HCT116 (cell line): ENCODE results near the gene SF1. TPM values are rescaled to one million over a fixed set of nuclear protein-coding genes. Genes with fewer than 3 reads are reported as not detected.
A peak's percentile ranks its signal among the peaks of the same experiment; 100 is the strongest.

Source experiments
- ATAC-seq: fragments of 200-7000 bp; cut with Tn5 transposase; 2 replicates; pipeline ENCODE4 v1.9.1; 2020; ENCODE audit warnings: mild to moderate bottlenecking, moderate library complexity
- BruUV-seq: library from RNA; stranded (reverse); fragments of 400-500 nt; replicated peaks from 2 replicates; lab custom pipeline; 2021; lab: Mats Ljungman, UMichigan
- CTCF ChIA-PET: fragments of 300-600 bp; sonication (Branson Sonifier 250); formaldehyde crosslinking; loops from one replicate; lab custom pipeline; 2021; ENCODE audit warnings: antibody characterized with exemption; lab: Charles Lee
- POLR2A ChIA-PET: fragments of 300-600, 350-600 bp; sonication (Branson Sonifier 250); formaldehyde crosslinking; loops from one replicate; lab custom pipeline; 2021; ENCODE audit warnings: antibody characterized with exemption; lab: Charles Lee
- RAD21 ChIA-PET, 2 experiments: fragments of 300-600 bp; sonication (Branson Sonifier 250); formaldehyde crosslinking; loops; one replicate each; lab custom pipeline; 2023; ENCODE audit warnings: low total read pairs in 2 of 2; ENCODE audit not compliant: uncharacterized antibody in 2 of 2, unreplicated experiment in 2 of 2, low non-redundant PET in 1 of 2; lab: Charles Lee
- DNase-seq: peaks from one replicate; pipeline ENCODE4 v3.0.0-alpha.2; 2010; ENCODE audit warnings: low read depth, low spot score
- H2AFZ ChIP-seq: fragments of 200-600 bp; shearing (Covaris generic), sonication (generic); 2 replicates; pipeline ENCODE4 v1.6.1; 2017; ENCODE audit warnings: low read depth, mixed run types, mixed read lengths, antibody characterized with exemption, low read length; ENCODE audit not compliant: poor library complexity, severe bottlenecking
- H3K27ac ChIP-seq: 2 replicates; pipeline ENCODE4 v1.5.1; 2012; ENCODE audit warnings: low read depth, low read length
- H3K27me3 ChIP-seq: fragments of 200-600 bp; sonication (generic); 2 replicates; pipeline ENCODE4 v1.6.1; 2016; ENCODE audit warnings: mixed run types, low read length, mixed read lengths; ENCODE audit not compliant: insufficient read depth
- H3K36me3 ChIP-seq, 2 experiments: fragments of 200-500 bp in 1 of 2; fragments of 200-600 bp in 1 of 2; sonication (Bioruptor generic) in 1 of 2; sonication (generic) in 1 of 2; 2 replicates each; pipeline versions ENCODE4 v1.5.1 to v1.6.1; 2014 to 2016; ENCODE audit warnings: low read length in 2 of 2, inconsistent platforms in 1 of 2, mixed read lengths in 1 of 2, mixed run types in 1 of 2; ENCODE audit not compliant: insufficient read depth in 2 of 2, control insufficient read depth in 1 of 2
- H3K4me1 ChIP-seq, 2 experiments: fragments of 200-600 bp in 1 of 2; sonication (generic) in 1 of 2; 2 replicates each; pipeline versions ENCODE4 v1.5.1 to v1.6.1; 2012 to 2017; ENCODE audit warnings: low read length in 2 of 2, inconsistent platforms in 1 of 2, mild to moderate bottlenecking in 1 of 2, mixed read lengths in 1 of 2, mixed run types in 1 of 2, moderate library complexity in 1 of 2; ENCODE audit not compliant: insufficient read depth in 2 of 2, control insufficient read depth in 1 of 2
- H3K4me2 ChIP-seq: fragments of 200-600 bp; sonication (generic); 2 replicates; pipeline ENCODE4 v1.6.1; 2017; ENCODE audit warnings: mixed run types, low read length, mixed read lengths
- H3K4me3 ChIP-seq, 2 experiments: fragments of 200-600 bp in 1 of 2; sonication (generic) in 1 of 2; replicated peaks in 1 of 2; 2 replicates each; pipeline ENCODE4 v1.5.1; 2011 to 2016; ENCODE audit warnings: low read length in 2 of 2, control low read depth in 1 of 2, low read depth in 1 of 2, mild to moderate bottlenecking in 1 of 2, mixed read lengths in 1 of 2, mixed run types in 1 of 2
- H3K79me2 ChIP-seq: fragments of 200-600 bp; sonication (generic); 2 replicates; pipeline ENCODE4 v1.6.1; 2017; ENCODE audit warnings: mild to moderate bottlenecking, mixed run types, low read length, moderate library complexity, mixed read lengths; ENCODE audit not compliant: insufficient read depth
- H3K9ac ChIP-seq: fragments of 200-600 bp; sonication (generic); 2 replicates; pipeline ENCODE4 v1.6.1; 2016; ENCODE audit warnings: low read length, mixed read lengths
- H3K9me2 ChIP-seq: fragments of 200-600 bp; sonication (generic), shearing (Covaris generic); 2 replicates; pipeline ENCODE4 v1.6.1; 2017; ENCODE audit warnings: mixed run types, mild to moderate bottlenecking, moderate library complexity; ENCODE audit not compliant: insufficient read depth
- H3K9me3 ChIP-seq, 2 experiments: fragments of 200-500 bp in 1 of 2; fragments of 200-600 bp in 1 of 2; sonication (Bioruptor generic) in 1 of 2; sonication (generic) in 1 of 2; 2 replicates each; pipeline ENCODE4 v1.6.1; 2014 to 2017; ENCODE audit warnings: low read length in 2 of 2, mixed read lengths in 2 of 2, inconsistent platforms in 1 of 2, low read depth in 1 of 2, mild to moderate bottlenecking in 1 of 2, mixed run types in 1 of 2, moderate library complexity in 1 of 2; ENCODE audit not compliant: control insufficient read depth in 1 of 2, insufficient read depth in 1 of 2
- H4K20me1 ChIP-seq: fragments of 200-600 bp; sonication (generic), shearing (Covaris generic); 2 replicates; pipeline ENCODE4 v1.6.1; 2017; ENCODE audit warnings: mixed run types, mild to moderate bottlenecking, moderate library complexity; ENCODE audit not compliant: insufficient read depth
- ATF3 ChIP-seq: IDR thresholded peaks from 2 replicates; pipeline ENCODE4 v1.6.1; 2012
- CEBPB ChIP-seq: IDR thresholded peaks from 2 replicates; pipeline ENCODE4 v1.6.1; 2012; ENCODE audit warnings: low read depth
- EGR1 ChIP-seq: IDR thresholded peaks from 2 replicates; pipeline ENCODE4 v1.6.1; 2012; ENCODE audit warnings: low read depth
- EZH2 ChIP-seq: fragments of 200-600 bp; sonication (generic); IDR thresholded peaks from 2 replicates; pipeline ENCODE4 v1.6.1; 2017; ENCODE audit warnings: antibody characterized with exemption, mixed run types
- EZH2phosphoT487 ChIP-seq: fragments of 200-600 bp; IDR thresholded peaks from 2 replicates; pipeline ENCODE4 v1.6.1; 2018; ENCODE audit warnings: antibody characterized with exemption, borderline replicate concordance
- FOSL1 ChIP-seq: IDR thresholded peaks from 2 replicates; pipeline ENCODE4 v1.6.1; 2012; ENCODE audit warnings: low read depth
- JUND ChIP-seq: IDR thresholded peaks from 2 replicates; pipeline ENCODE4 v1.6.1; 2012
- MAX ChIP-seq: IDR thresholded peaks from 2 replicates; pipeline ENCODE4 v1.6.1; 2012
- POLR2A ChIP-seq: IDR thresholded peaks from 2 replicates; pipeline ENCODE4 v1.7.0; 2011; ENCODE audit warnings: borderline replicate concordance; ENCODE audit not compliant: insufficient read depth, insufficient read length; ENCODE audit errors: extremely low read depth
- POLR2AphosphoS5 ChIP-seq: IDR thresholded peaks from 2 replicates; pipeline ENCODE4 v1.6.1; 2011; ENCODE audit warnings: mild to moderate bottlenecking, low read depth, low read length, moderate library complexity
- RAD21 ChIP-seq: IDR thresholded peaks from 2 replicates; pipeline ENCODE4 v1.6.1; 2012; ENCODE audit warnings: low read depth, mild to moderate bottlenecking
- REST ChIP-seq: IDR thresholded peaks from 2 replicates; pipeline ENCODE4 v1.6.1; 2012; ENCODE audit warnings: low read depth
- SIN3A ChIP-seq: IDR thresholded peaks from 2 replicates; pipeline ENCODE4 v1.6.1; 2012; ENCODE audit warnings: low read depth
- SRF ChIP-seq: IDR thresholded peaks from 2 replicates; pipeline ENCODE4 v1.6.1; 2012; ENCODE audit warnings: low read depth
- TCF7L2 ChIP-seq: IDR thresholded peaks from 2 replicates; pipeline ENCODE4 v1.7.0; 2011; ENCODE audit warnings: borderline replicate concordance, inconsistent platforms; ENCODE audit not compliant: insufficient read depth, insufficient read length; ENCODE audit errors: extremely low read depth
- ZFX ChIP-seq: fragments of 450-650 bp; IDR thresholded peaks from 2 replicates; pipeline ENCODE4 v1.6.1; 2017
- ZNF274 ChIP-seq: fragments of 200-500 bp; sonication (Bioruptor generic); IDR thresholded peaks from 2 replicates; pipeline ENCODE4 v1.6.1; 2014; ENCODE audit warnings: mild to moderate bottlenecking, low read depth, low read length, inconsistent platforms
- intact Hi-C: fragments of 100-400 bp; cut with micrococcal nuclease; formaldehyde crosslinking; loops from 2 replicates; pipeline ENCODE4 v1.10.0; 2022
- total RNA-seq: library from RNA; stranded (reverse); gene quantifications from one replicate; pipeline ENCODE4 v1.2.1, GENCODE V29; 2021; ENCODE audit not compliant: unreplicated experiment

Gene SF1
- total RNA-seq, 1 experiment from 2014 or later: 403 TPM

GRCh38 chr11:64739871-64740270 is 38.5 kb downstream of the SF1 start:
- no peaks in the 10 kb centered on the region for H3K36me3 ChIP-seq
- H3K9ac ChIP-seq: no peak overlapping the region
- TF ChIP-seq JUND (no peak), SIN3A (no peak)
- H3K79me2 ChIP-seq: no peaks in the 10 kb centered on the region
- no peak overlapping the region for H2AFZ ChIP-seq
- intact Hi-C loops: loop anchor here (5.0 kb wide), 1 partner anchor 188 kb away; no protein-coding TSS in a partner anchor
- no peaks in the 10 kb centered on the region for H4K20me1 ChIP-seq
- ChIA-PET CTCF (interaction anchor here (1.4 kb wide), 1 partner anchor 383 kb away, joined by 3 read pairs; no protein-coding TSS in a partner anchor), POLR2A (no interaction called here), RAD21 (no interaction called here)
- H3K4me2 ChIP-seq: no peak overlapping the region
- no peak for ATAC-seq
- H3K4me3 ChIP-seq: no peak overlapping the region
- H3K4me1 ChIP-seq: peaks cover 13 to 36% of the 10 kb centered on the region in 2 experiments
- H3K9me3 ChIP-seq: no peaks in the 10 kb centered on the region
- no TSS peak for BruUV-seq
- no peak for DNase-seq
- no peak overlapping the region for H3K27ac ChIP-seq
- H3K9me2 ChIP-seq: no peaks in the 10 kb centered on the region
- no peaks in the 10 kb centered on the region for H3K27me3 ChIP-seq

- intact Hi-C loops: no loop called here
- no peak for ATAC-seq
- ChIA-PET CTCF (interaction anchor here (1.2 kb wide), 2 partner anchors 48 to 287 kb away, joined by 3 read pairs; no protein-coding TSS in a partner anchor), RAD21 (interaction anchor here in 1 of 2 experiments (0.6 kb wide), 1 partner anchor 84 kb away, joined by 5 read pairs; no protein-coding TSS in a partner anchor), POLR2A (no interaction called here)
- H4K20me1 ChIP-seq: no peaks in the 10 kb centered on the region
- peak overlapping the region; percentile 43 for H3K4me2 ChIP-seq
- no peaks in the 10 kb centered on the region for H3K9me2 ChIP-seq
- no peaks in the 10 kb centered on the region for H3K36me3 ChIP-seq
- H3K27me3 ChIP-seq: no peaks in the 10 kb centered on the region
- no peaks in the 10 kb centered on the region for H3K79me2 ChIP-seq
- BruUV-seq: no TSS peak
- H3K4me3 ChIP-seq: no peak overlapping the region
- DNase-seq: no peak
- no peak overlapping the region for H3K9ac ChIP-seq
- H3K9me3 ChIP-seq: no peaks in the 10 kb centered on the region
- H3K4me1 ChIP-seq: peaks cover 7 to 10% of the 10 kb centered on the region in 2 experiments
- H3K27ac ChIP-seq: no peak overlapping the region
- no peak overlapping the region for H2AFZ ChIP-seq
- TF ChIP-seq EZH2 (no peak), CEBPB (no peak), TCF7L2 (no peak), REST (no peak), POLR2AphosphoS5 (no peak), POLR2A (no peak), ATF3 (no peak), ZFX (no peak), RAD21 (no peak), EZH2phosphoT487 (no peak), MAX (no peak), JUND (no peak), SRF (no peak), FOSL1 (no peak), SIN3A (no peak), ZNF274 (no peak), EGR1 (no peak)
Measured at GRCh38 chr11:64736654-64737053, 41.7 kb downstream of the SF1 start.
